Liver (tissue), 9 donors: ENCODE results near the gene SMIM28. TPM values are rescaled to one million over a fixed set of nuclear protein-coding genes. Genes with fewer than 3 reads are reported as not detected.
A peak's percentile ranks its signal among the peaks of the same experiment; 100 is the strongest.
"Not testable (repeated sequence)": the region's sequence is repeated elsewhere in the genome, so short reads cannot be mapped to it uniquely, and the experiment has no call there.

Experiments
- DNase-seq: peaks from one replicate; pipeline ENCODE4 v3.0.0-alpha.2; 2017; ENCODE audit warnings: low spot score
- H3K27ac ChIP-seq, 2 donors: one replicate each; pipeline ENCODE4 v1.7.0; 2013; ENCODE audit warnings: inconsistent platforms in 2 of 2, low read length in 2 of 2, control low read depth in 1 of 2, low read depth in 1 of 2, mild to moderate bottlenecking in 1 of 2
- H3K27me3 ChIP-seq, 4 donors: one replicate each; pipeline versions ENCODE4 v1.6.1 to v1.7.0; 2013; ENCODE audit warnings: low read length in 3 of 4, inconsistent platforms in 1 of 4, mild to moderate bottlenecking in 1 of 4, moderate library complexity in 1 of 4; ENCODE audit not compliant: control insufficient read depth in 4 of 4, insufficient read depth in 4 of 4
- H3K36me3 ChIP-seq, 4 donors: one replicate each; pipeline versions ENCODE4 v1.6.1 to v1.7.0; 2013; ENCODE audit warnings: low read length in 3 of 4, mild to moderate bottlenecking in 3 of 4, low read depth in 1 of 4, moderate library complexity in 1 of 4; ENCODE audit not compliant: control insufficient read depth in 4 of 4, insufficient read depth in 3 of 4
- H3K4me1 ChIP-seq, 4 donors: one replicate each; pipeline versions ENCODE4 v1.6.1 to v1.7.0; 2013; ENCODE audit warnings: low read length in 3 of 4, mild to moderate bottlenecking in 3 of 4, moderate library complexity in 1 of 4; ENCODE audit not compliant: control insufficient read depth in 4 of 4, insufficient read depth in 4 of 4
- H3K4me3 ChIP-seq, 3 donors: one replicate each; pipeline versions ENCODE4 v1.6.1 to v1.7.0; 2013; ENCODE audit warnings: low read length in 3 of 3, control low read depth in 1 of 3, low read depth in 1 of 3, mild to moderate bottlenecking in 1 of 3
- H3K9ac ChIP-seq, 2 donors: one replicate each; pipeline ENCODE4 v1.7.0; 2013; ENCODE audit warnings: low read length in 2 of 2, mild to moderate bottlenecking in 2 of 2, moderate library complexity in 2 of 2, control low read depth in 1 of 2, low read depth in 1 of 2
- H3K9me3 ChIP-seq, 4 donors: one replicate each; pipeline versions ENCODE4 v1.6.1 to v1.7.0; 2013; ENCODE audit warnings: low read length in 3 of 4; ENCODE audit not compliant: control insufficient read depth in 4 of 4
- ATF3 ChIP-seq: IDR thresholded peaks from 2 replicates; pipeline ENCODE4 v1.6.1; 2016; ENCODE audit warnings: antibody characterized with exemption
- CTCF ChIP-seq: fragments of 150-350 bp; IDR thresholded peaks from 2 replicates; pipeline ENCODE4 v1.5.1; 2017; ENCODE audit warnings: improper control_type of control experiment, low read depth, low read length; ENCODE audit not compliant: missing input control
- EGR1 ChIP-seq, 2 donors: IDR thresholded peaks; 2 replicates each; pipeline ENCODE4 v1.6.1; 2016 to 2018; ENCODE audit warnings: antibody characterized with exemption in 2 of 2, low read depth in 2 of 2
- FOXA1 ChIP-seq: IDR thresholded peaks from 2 replicates; pipeline ENCODE4 v1.6.1; 2016; ENCODE audit warnings: antibody characterized with exemption
- FOXA2 ChIP-seq: IDR thresholded peaks from 2 replicates; pipeline ENCODE4 v1.6.1; 2016; ENCODE audit warnings: antibody characterized with exemption
- GABPA ChIP-seq, 2 donors: IDR thresholded peaks in 1 of 2; conservative IDR thresholded peaks in 1 of 2; 2 replicates each; pipeline ENCODE4 v1.6.1; 2016; ENCODE audit warnings: antibody characterized with exemption in 2 of 2, mild to moderate bottlenecking in 1 of 2, moderate library complexity in 1 of 2
- HNF4A ChIP-seq, 2 donors: conservative IDR thresholded peaks; 2 replicates each; pipeline ENCODE4 v1.6.1; 2016; ENCODE audit warnings: antibody characterized with exemption in 2 of 2, mild to moderate bottlenecking in 2 of 2
- HNF4G ChIP-seq: IDR thresholded peaks from 2 replicates; pipeline ENCODE4 v1.6.1; 2016; ENCODE audit warnings: antibody characterized with exemption
- JUND ChIP-seq, 2 donors: IDR thresholded peaks; 2 replicates each; pipeline ENCODE4 v1.6.1; 2016; ENCODE audit warnings: antibody characterized with exemption in 2 of 2
- MAX ChIP-seq: IDR thresholded peaks from 2 replicates; pipeline ENCODE4 v1.6.1; 2016; ENCODE audit warnings: antibody characterized with exemption
- NR2F2 ChIP-seq: IDR thresholded peaks from 2 replicates; pipeline ENCODE4 v1.6.1; 2016; ENCODE audit warnings: antibody characterized with exemption
- RAD21 ChIP-seq, 2 donors: IDR thresholded peaks; 2 replicates each; pipeline ENCODE4 v1.6.1; 2016; ENCODE audit warnings: antibody characterized with exemption in 2 of 2, mild to moderate bottlenecking in 2 of 2
- REST ChIP-seq: IDR thresholded peaks from 2 replicates; pipeline ENCODE4 v1.6.1; 2016; ENCODE audit warnings: antibody characterized with exemption, mild to moderate bottlenecking
- RXRA ChIP-seq, 2 donors: IDR thresholded peaks; 2 replicates each; pipeline ENCODE4 v1.6.1; 2017 to 2018; ENCODE audit warnings: antibody characterized with exemption in 2 of 2, mild to moderate bottlenecking in 1 of 2
- SP1 ChIP-seq: IDR thresholded peaks from 2 replicates; pipeline ENCODE4 v1.6.1; 2018; ENCODE audit warnings: antibody characterized with exemption, mild to moderate bottlenecking
- TAF1 ChIP-seq: conservative IDR thresholded peaks from 2 replicates; pipeline ENCODE4 v1.6.1; 2016; ENCODE audit warnings: antibody characterized with exemption, mild to moderate bottlenecking
- YY1 ChIP-seq: IDR thresholded peaks from 2 replicates; pipeline ENCODE4 v1.6.1; 2016; ENCODE audit warnings: antibody characterized with exemption, mild to moderate bottlenecking
- WGBS: extraction: QIAGEN DNeasy Blood & Tissue Kit; methylation state at CpG from one replicate; pipeline ENCODE4 v1.1.7; 2013; 5-methylcytosine and 5-hydroxymethylcytosine counted together
- polyA plus RNA-seq, 2 donors: library from polyadenylated mRNA; stranded (reverse) in 1 of 2; unstranded in 1 of 2; fragments of 200-250 nt in 1 of 2; fragments of >200 nt in 1 of 2; fragmentation: Nextera tagmentation in 1 of 2; extraction: Ambion mirVana in 1 of 2; gene quantifications; one replicate each; pipeline versions ENCODE4 v1.2.1 to v1.2.3, GENCODE V29; 2013 to 2015
- total RNA-seq, 2 donors: library from RNA; depleted of rRNA; stranded (reverse); fragments of >200 nt; gene quantifications; one replicate each; pipeline ENCODE4 v1.2.3, GENCODE V29; 2014
- donor health status: healthy.
- donor health status: healthy.
- donor health status: healthy.
- donor health status: healthy.
- donor health status: healthy.

SMIM28 gene
- total and polyA plus RNA-seq, 4 donors: not detected

GRCh38 chr6:138424004-138424904, 46.5 kb downstream of the SMIM28 start:
- no peak for DNase-seq
- H3K36me3 ChIP-seq: peaks cover 5 to 24% (median 7%) of the 10 kb centered on the region in 4 donors
- no peak for TF ChIP-seq NR2F2
- TF ChIP-seq SP1: no peak
- no peak for TF ChIP-seq RAD21 (IDR thresholded peaks at IDR 0.05)
- no peak for TF ChIP-seq HNF4A (conservative IDR thresholded peaks at IDR 0.05)
- no peak for TF ChIP-seq TAF1
- no peak for TF ChIP-seq RXRA (IDR thresholded peaks at IDR 0.05)
- TF ChIP-seq FOXA2: no peak
- TF ChIP-seq JUND (IDR thresholded peaks at IDR 0.05): no peak
- TF ChIP-seq FOXA1: no peak
- no peak for TF ChIP-seq EGR1 (IDR thresholded peaks at IDR 0.05; ENCODE audit: low read depth in 2 of 2)
- no peak for TF ChIP-seq GABPA (IDR thresholded peaks at IDR 0.05 in 1 of 2, conservative IDR thresholded peaks at IDR 0.05 in 1 of 2)
- no peak for TF ChIP-seq YY1
- TF ChIP-seq CTCF: no peak
- no peak for TF ChIP-seq HNF4G
- TF ChIP-seq MAX: no peak
- TF ChIP-seq REST: no peak
- no peak for TF ChIP-seq ATF3
- no peak overlapping the region for H3K4me3 ChIP-seq
- 94% methylated on average over 48 of the region's 48 CpGs for WGBS
- peak overlapping the region; percentile 37 to 82 for H3K27ac ChIP-seq
- peaks cover 1 to 42% (median 16%) of the 10 kb centered on the region in 4 donors for H3K4me1 ChIP-seq
- H3K9ac ChIP-seq: no peak overlapping the region
- no peaks in the 10 kb centered on the region for H3K27me3 ChIP-seq
- H3K9me3 ChIP-seq: no peaks in the 10 kb centered on the region

- peak overlapping the region; percentile 30 to 31 for H3K27ac ChIP-seq
Measured at GRCh38 chr6:138425256-138425655, 47.6 kb downstream of the SMIM28 start.

More at GRCh38 chr6:138425256-138425655, 47.6 kb downstream of the SMIM28 start:
- WGBS: 75% methylated on average over 7 of the region's 7 CpGs
- not testable (repeated sequence) for H3K4me3 ChIP-seq, H3K9me3 ChIP-seq, H3K9ac ChIP-seq, DNase-seq, H3K27me3 ChIP-seq
- H3K36me3 ChIP-seq: peaks cover 5 to 24% (median 7%) of the 10 kb centered on the region in 4 donors
- peaks cover 1 to 39% (median 19%) of the 10 kb centered on the region in 4 donors for H3K4me1 ChIP-seq
